SU-DHL-6 (cell line): Measurements from ENCODE around the gene LTA.

Source experiments
- H2AFZ ChIP-seq: fragments of 200-600 bp; sonication (generic); 2 replicates; pipeline ENCODE4 v1.6.1; 2014; ENCODE audit warnings: low read depth, mild to moderate bottlenecking, moderate library complexity, mixed read lengths, antibody characterized with exemption, low read length; ENCODE audit not compliant: severe bottlenecking
- H3F3A ChIP-seq: fragments of 200-600 bp; shearing (Covaris generic); 2 replicates; pipeline ENCODE4 v1.6.0; 2016; ENCODE audit warnings: antibody characterized with exemption, mild to moderate bottlenecking; ENCODE audit not compliant: insufficient read depth
- H3K27ac ChIP-seq: fragments of 200-600 bp; sonication (generic); 2 replicates; pipeline ENCODE4 v1.5.1; 2016; ENCODE audit warnings: low read depth, mild to moderate bottlenecking, low read length, moderate library complexity, mixed read lengths
- H3K27me3 ChIP-seq: fragments of 200-600 bp; sonication (generic), shearing (Covaris generic); 2 replicates; pipeline ENCODE4 v1.6.0; 2014; ENCODE audit warnings: mild to moderate bottlenecking, low read length
- H3K36me3 ChIP-seq: fragments of 200-600 bp; sonication (generic); 2 replicates; pipeline ENCODE4 v1.6.1; 2014; ENCODE audit warnings: mild to moderate bottlenecking, low read length, mixed read lengths
- H3K4me2 ChIP-seq: fragments of 300-600, 200-600 bp; shearing (Covaris generic), sonication (generic); 2 replicates; pipeline ENCODE4 v1.6.0; 2014; ENCODE audit warnings: low read length, low read depth, mild to moderate bottlenecking; ENCODE audit not compliant: poor library complexity, severe bottlenecking
- H3K4me3 ChIP-seq: fragments of 200-600 bp; sonication (generic); 2 replicates; pipeline ENCODE4 v1.5.1; 2014; ENCODE audit warnings: antibody characterized with exemption, low read length, mild to moderate bottlenecking, mixed read lengths; ENCODE audit not compliant: insufficient read depth, poor library complexity, severe bottlenecking
- H3K79me2 ChIP-seq: fragments of 200-600 bp; sonication (generic); 2 replicates; pipeline ENCODE4 v1.6.1; 2014; ENCODE audit warnings: mild to moderate bottlenecking, low read length, moderate library complexity; ENCODE audit not compliant: insufficient read depth
- H3K9ac ChIP-seq: fragments of 200-600 bp; sonication (generic); 2 replicates; pipeline ENCODE4 v1.7.0; 2014; ENCODE audit warnings: mild to moderate bottlenecking, low read length
- H3K9me2 ChIP-seq: fragments of 200-600 bp; sonication (generic); replicated peaks from 2 replicates; pipeline ENCODE4 v1.6.1; 2014; ENCODE audit warnings: low read length; ENCODE audit not compliant: insufficient read depth
- H3K9me3 ChIP-seq: fragments of 200-600 bp; sonication (generic); 2 replicates; pipeline ENCODE4 v1.6.1; 2014; ENCODE audit warnings: low read length, mixed read lengths; ENCODE audit not compliant: insufficient read depth
- H4K20me1 ChIP-seq: fragments of 200-600 bp; sonication (generic); 2 replicates; pipeline ENCODE4 v1.6.1; 2014; ENCODE audit warnings: low read depth, mild to moderate bottlenecking, antibody characterized with exemption, low read length, moderate library complexity, mixed read lengths
- EZH2phosphoT487 ChIP-seq: fragments of 200-600 bp; sonication (generic), shearing (Covaris generic); conservative IDR thresholded peaks from 2 replicates; pipeline ENCODE4 v1.6.1; 2018; ENCODE audit warnings: mild to moderate bottlenecking, antibody characterized with exemption, low read length, moderate library complexity, mixed read lengths
- TF ChIP-seq, protein P1 (sequence below): fragments of 200-600 bp; sonication (generic); IDR thresholded peaks from one replicate; pipeline ENCODE4 v1.5.1; 2017; ENCODE audit warnings: antibody characterized with exemption, mild to moderate bottlenecking, low read length, moderate library complexity; ENCODE audit not compliant: insufficient read depth, poor library complexity, severe bottlenecking

LTA gene

DNA sequence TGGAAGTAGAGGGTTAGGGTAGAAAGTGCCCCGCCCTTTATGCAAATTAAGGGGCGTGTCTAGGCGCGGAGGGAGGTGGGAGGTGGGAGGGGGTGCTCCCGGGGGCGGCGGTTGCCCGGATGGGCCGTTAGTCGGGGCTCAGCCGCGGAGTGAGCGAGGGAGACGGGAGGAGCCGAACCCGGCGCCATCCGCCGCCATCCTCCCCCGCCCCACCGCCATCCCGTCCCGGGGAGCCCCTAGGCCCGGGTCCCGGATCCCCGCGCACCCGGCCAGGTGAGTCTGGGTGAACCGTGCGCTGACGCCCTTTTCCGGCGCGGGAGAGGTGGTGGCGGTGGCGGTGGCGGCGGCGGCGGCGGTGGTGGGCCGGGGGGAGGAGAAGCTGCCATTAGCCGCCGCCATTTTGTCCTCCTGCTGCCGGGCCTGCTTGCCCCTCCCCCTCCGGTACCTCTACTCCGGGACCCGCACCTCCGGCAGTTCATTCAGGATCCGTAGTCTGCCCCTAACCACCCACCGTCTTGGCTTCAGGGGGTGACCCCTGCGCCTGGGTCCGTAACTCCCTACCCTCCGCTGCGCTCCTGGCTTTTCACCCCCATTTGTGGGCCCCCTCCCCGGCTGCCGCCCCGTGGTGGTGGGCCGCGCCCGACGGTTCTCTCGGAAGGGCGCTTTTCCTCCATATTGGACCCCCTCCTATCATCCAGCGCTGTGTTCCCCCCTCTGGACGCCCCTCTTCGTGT is 48.7 kb downstream of the LTA start, which contains the start of gene PRRC2A:
Gene PRRC2A (plus strand): TSS at position 130 of the 734 bp plus-strand sequence. CDS start 2,075 bp downstream, outside the sequence.
- peak within 1 kb of the TSS; percentile 6 for H2AFZ ChIP-seq
- peaks cover 38% of the 10 kb centered on the region for H3K36me3 ChIP-seq
- peak within 1 kb of the TSS; percentile 86 for H3K27ac ChIP-seq
- no peaks in the 10 kb centered on the region for H3K27me3 ChIP-seq
- peaks cover 25% of the 10 kb centered on the region for H3F3A ChIP-seq
- peak within 1 kb of the TSS; percentile 64 for H3K4me3 ChIP-seq
- peaks cover 16% of the 10 kb centered on the region; the same call in 1 of the 2 replicates for H4K20me1 ChIP-seq
- peaks cover 48% of the 10 kb centered on the region for H3K79me2 ChIP-seq
- TF ChIP-seq, protein P1, sequence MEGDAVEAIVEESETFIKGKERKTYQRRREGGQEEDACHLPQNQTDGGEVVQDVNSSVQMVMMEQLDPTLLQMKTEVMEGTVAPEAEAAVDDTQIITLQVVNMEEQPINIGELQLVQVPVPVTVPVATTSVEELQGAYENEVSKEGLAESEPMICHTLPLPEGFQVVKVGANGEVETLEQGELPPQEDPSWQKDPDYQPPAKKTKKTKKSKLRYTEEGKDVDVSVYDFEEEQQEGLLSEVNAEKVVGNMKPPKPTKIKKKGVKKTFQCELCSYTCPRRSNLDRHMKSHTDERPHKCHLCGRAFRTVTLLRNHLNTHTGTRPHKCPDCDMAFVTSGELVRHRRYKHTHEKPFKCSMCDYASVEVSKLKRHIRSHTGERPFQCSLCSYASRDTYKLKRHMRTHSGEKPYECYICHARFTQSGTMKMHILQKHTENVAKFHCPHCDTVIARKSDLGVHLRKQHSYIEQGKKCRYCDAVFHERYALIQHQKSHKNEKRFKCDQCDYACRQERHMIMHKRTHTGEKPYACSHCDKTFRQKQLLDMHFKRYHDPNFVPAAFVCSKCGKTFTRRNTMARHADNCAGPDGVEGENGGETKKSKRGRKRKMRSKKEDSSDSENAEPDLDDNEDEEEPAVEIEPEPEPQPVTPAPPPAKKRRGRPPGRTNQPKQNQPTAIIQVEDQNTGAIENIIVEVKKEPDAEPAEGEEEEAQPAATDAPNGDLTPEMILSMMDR: no peak
- TF ChIP-seq EZH2phosphoT487: no peak
- H3K9me3 ChIP-seq: no peaks in the 10 kb centered on the region
- no peaks in the 10 kb centered on the region for H3K9me2 ChIP-seq
- peak within 1 kb of the TSS; percentile 83 for H3K9ac ChIP-seq
- peak within 1 kb of the TSS; percentile 84 for H3K4me2 ChIP-seq

DNA sequence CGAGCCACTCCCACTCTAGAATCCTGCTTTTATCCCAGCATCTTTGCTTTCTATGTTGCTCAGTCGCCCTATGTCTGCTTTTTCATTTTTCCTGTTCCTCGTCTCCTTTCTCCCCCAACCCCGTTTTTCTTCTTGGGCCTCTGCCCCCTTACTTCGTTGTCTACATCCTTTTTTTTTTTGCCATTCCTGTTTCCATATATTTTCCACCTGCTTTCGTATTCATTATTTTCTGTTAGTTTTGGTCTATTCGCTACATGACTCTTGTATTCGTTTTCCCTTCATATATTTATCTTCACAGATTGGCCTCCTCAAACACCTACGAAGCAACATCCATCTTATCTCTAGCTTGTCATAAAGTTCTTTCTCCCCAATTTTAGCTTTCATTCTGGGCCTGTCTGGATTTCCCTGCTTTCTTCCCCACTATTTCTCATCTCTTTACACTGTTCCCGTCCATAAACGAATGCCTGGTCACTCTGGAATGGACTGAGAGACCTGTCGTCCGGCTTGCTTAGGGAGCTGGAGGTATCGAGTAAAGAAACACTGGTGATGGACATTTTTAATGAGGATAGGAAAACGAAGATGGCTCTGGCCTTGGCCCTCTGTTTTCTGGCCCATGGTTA is 49.3 kb downstream of the LTA start:
- Histone ChIP-seq H3K4me3 (peak overlapping the region; percentile 64), H3K27me3 (no peaks in the 10 kb centered on the region), H3K36me3 (peaks cover 45% of the 10 kb centered on the region), H3F3A (peaks cover 25% of the 10 kb centered on the region), H2AFZ (no peak overlapping the region), H3K27ac (peak overlapping the region; percentile 78), H3K79me2 (peaks cover 50% of the 10 kb centered on the region), H3K9ac (peak overlapping the region; percentile 83), H3K4me2 (peak overlapping the region; percentile 84), H3K9me2 (no peaks in the 10 kb centered on the region), H3K9me3 (no peaks in the 10 kb centered on the region), H4K20me1 (peaks cover 16% of the 10 kb centered on the region; the same call in 1 of the 2 replicates)
- TF ChIP-seq, protein P1: no peak
- TF ChIP-seq EZH2phosphoT487: no peak

DNA sequence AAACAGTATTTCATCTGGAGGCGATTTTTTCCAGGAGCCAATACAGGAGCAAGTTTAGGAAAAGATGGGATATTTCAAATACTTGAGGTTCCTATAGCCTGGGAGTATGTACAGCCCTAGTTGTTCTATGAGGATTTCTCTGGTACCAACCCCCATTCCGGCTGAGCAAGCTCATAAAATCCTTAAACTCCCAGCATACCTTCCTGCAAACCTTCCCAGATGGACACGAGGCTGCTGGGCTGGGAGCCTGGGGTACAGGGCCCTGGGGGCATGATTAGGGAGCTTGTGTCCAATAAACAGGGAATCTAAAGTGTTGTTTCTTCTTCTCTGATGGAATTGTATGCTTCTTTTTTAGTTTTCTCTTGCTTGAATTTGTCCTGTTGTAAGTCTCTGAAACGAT is 49.9 kb downstream of the LTA start:
- Histone ChIP-seq H3K4me3 (peak overlapping the region; percentile 64), H3K9ac (peak overlapping the region; percentile 83), H2AFZ (no peak overlapping the region), H3K36me3 (peaks cover 50% of the 10 kb centered on the region), H3K27ac (peak overlapping the region; percentile 78; the same call in 1 of the 2 replicates), H3K9me3 (no peaks in the 10 kb centered on the region), H3F3A (peaks cover 25% of the 10 kb centered on the region), H3K9me2 (no peaks in the 10 kb centered on the region), H3K27me3 (no peaks in the 10 kb centered on the region), H4K20me1 (peaks cover 16% of the 10 kb centered on the region; the same call in 1 of the 2 replicates), H3K79me2 (peaks cover 56% of the 10 kb centered on the region), H3K4me2 (peak overlapping the region; percentile 84)
- TF ChIP-seq EZH2phosphoT487: no peak
- TF ChIP-seq, protein P1: no peak
